ENCODE results near the gene CHST8.

The CHST8 gene

DNA sequence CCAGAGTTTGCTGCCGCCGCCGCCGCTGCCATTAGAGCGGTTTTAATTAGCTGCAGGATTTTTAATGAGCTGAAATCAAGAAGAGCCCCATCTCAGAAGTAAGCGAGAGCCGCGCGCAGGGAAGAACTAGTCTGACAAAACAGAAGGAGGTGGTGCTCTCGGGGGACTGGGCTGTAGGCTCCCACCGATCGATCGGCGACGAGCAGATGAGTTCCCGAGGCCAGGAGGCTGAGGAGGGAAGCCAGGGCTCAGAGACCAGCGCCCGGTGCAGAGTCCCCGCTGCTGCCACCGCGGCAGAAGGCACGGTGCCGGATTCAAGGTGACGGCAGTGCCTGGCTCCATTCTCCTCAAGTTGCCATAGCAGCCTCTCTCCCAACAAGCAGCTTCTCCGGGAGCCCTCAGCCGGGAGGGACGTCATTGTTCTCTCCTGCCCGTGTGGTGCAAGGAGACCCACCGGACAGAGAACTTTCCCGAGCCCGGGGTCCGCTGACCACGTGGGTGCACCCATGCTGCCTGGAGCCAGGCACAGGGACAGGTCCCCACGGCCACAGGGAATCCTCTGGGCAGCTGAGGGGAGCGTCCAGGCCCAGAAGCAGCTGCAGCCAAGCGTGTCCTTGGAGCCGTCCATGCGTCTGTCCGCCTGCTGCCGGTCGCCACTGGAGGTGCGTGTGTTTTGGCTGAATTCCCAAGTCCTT, 62.9 kb downstream of the CHST8 start:
- Mint-ChIP-seq H3K4me1 (no peaks in the 10 kb centered on the region), H3K27me3 (peaks cover 68% of the 10 kb centered on the region), H3K27ac (ENCODE audit: low read depth) (no peak overlapping the region), H3K9me3 (no peaks in the 10 kb centered on the region), H3K36me3 (ENCODE audit: insufficient read depth) (no peaks in the 10 kb centered on the region), H3K4me3 (no peak overlapping the region)
- DNase-seq (ENCODE audit: low spot score in 2 of 2) (no peak), ATAC-seq (replicated peaks; ENCODE audit: extremely low read depth, poor library complexity, severe bottlenecking) (no peak)

DNA sequence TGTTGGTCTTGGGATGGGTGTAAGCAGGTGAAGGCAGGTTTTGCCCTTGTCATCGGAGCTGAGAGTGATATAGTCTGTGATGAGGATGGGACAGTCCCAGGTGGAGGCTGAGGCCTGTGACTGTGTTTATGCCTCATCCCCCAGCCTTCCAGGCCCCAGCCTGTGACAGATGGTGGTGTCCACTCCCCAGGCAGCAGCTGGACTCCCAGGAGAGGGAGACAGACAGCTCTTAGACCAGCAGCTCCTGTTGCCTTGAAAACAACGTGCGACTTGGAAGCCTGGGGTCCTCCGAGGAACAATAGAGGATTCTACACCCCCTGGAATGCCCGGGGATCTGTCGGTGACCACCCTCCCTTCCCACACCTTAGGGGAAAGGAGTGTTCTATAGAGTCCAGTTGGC, 63.8 kb downstream of the CHST8 start:
- H3K9me3 Mint-ChIP-seq: no peaks in the 10 kb centered on the region
- H3K27ac Mint-ChIP-seq (ENCODE audit: low read depth): no peak overlapping the region
- H3K4me3 Mint-ChIP-seq: no peak overlapping the region
- ATAC-seq (replicated peaks; ENCODE audit: extremely low read depth, poor library complexity, severe bottlenecking): no peak
- no peak for DNase-seq (ENCODE audit: low spot score in 2 of 2)
- H3K4me1 Mint-ChIP-seq: no peaks in the 10 kb centered on the region
- H3K27me3 Mint-ChIP-seq: peaks cover 61% of the 10 kb centered on the region
- no peaks in the 10 kb centered on the region for H3K36me3 Mint-ChIP-seq (ENCODE audit: insufficient read depth)

DNA sequence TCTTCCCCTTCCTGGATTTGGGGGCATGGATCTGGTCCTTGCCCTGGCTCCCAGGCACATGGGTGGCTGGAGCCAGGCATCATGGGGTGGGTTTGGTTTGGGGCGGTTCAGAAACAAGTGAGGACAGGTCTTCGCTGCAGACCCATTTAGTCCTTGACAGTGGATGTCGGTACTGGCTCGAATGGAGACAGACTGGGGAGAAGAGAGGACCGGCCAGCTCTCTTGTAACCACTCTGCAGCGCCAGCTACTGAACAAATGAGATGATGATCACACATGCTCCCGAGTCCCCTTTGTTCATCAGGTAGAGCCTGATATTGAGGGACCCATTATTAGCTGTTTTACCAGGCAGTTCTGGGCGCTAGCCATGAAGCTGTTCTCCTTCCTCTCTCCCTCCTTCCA, 64.5 kb downstream of the CHST8 start:
- no peaks in the 10 kb centered on the region for H3K4me1 Mint-ChIP-seq
- DNase-seq (ENCODE audit: low spot score in 2 of 2) (no peak), ATAC-seq (replicated peaks; ENCODE audit: extremely low read depth, poor library complexity, severe bottlenecking) (no peak)
- no peaks in the 10 kb centered on the region for H3K36me3 Mint-ChIP-seq (ENCODE audit: insufficient read depth)
- no peaks in the 10 kb centered on the region for H3K9me3 Mint-ChIP-seq
- H3K27me3 Mint-ChIP-seq: peaks cover 61% of the 10 kb centered on the region
- H3K4me3 Mint-ChIP-seq: no peak overlapping the region
- H3K27ac Mint-ChIP-seq (ENCODE audit: low read depth): no peak overlapping the region

GRCh38 chr19:33686687-33687480, 65.1 kb downstream of the CHST8 start:
- no peaks in the 10 kb centered on the region for H3K9me3 Mint-ChIP-seq
- peaks cover 61% of the 10 kb centered on the region for H3K27me3 Mint-ChIP-seq
- no peak overlapping the region for H3K27ac Mint-ChIP-seq (ENCODE audit: low read depth)
- ATAC-seq (replicated peaks; ENCODE audit: extremely low read depth, poor library complexity, severe bottlenecking) (no peak), DNase-seq (ENCODE audit: low spot score in 2 of 2) (no peak)
- no peaks in the 10 kb centered on the region for H3K4me1 Mint-ChIP-seq
- H3K36me3 Mint-ChIP-seq (ENCODE audit: insufficient read depth): no peaks in the 10 kb centered on the region
- H3K4me3 Mint-ChIP-seq: no peak overlapping the region

DNA sequence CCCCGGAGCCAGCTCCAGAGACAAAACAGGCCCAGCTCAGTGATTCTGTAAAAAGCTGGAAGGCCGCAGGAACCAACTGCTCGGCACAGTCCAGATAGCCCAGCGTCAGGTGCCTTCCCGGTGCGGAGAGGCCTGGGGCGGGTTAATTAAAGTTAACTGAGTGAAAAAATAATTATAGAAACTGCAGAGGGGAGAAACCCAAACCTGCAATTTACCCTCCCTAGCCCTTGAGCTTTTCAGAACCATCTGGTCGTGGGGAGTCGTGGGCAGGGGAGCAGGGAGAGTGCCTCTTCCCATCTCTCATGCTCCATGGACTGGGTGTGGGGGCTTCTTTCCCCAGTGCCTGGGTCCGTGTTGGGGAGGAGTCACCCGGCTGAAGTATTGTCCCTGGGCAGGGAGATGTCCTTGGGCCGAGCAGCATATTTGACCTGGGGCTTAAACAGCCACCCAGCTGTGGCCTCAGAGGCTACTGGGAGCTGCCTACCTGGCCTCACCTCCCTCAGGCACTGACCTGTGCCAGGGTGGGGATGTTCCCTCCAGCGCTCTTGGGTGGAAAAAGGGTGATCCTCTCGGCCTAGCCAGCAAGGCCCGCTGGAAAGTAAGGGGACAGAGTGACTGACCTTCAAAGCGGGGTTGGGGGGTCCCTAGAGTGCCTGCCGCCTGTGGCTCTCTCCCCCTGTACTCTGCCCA, 65.9 kb downstream of the CHST8 start:
- Mint-ChIP-seq H3K27ac (ENCODE audit: low read depth) (no peak overlapping the region), H3K4me1 (no peaks in the 10 kb centered on the region), H3K36me3 (ENCODE audit: insufficient read depth) (no peaks in the 10 kb centered on the region), H3K27me3 (peaks cover 54% of the 10 kb centered on the region), H3K9me3 (no peaks in the 10 kb centered on the region), H3K4me3 (no peak overlapping the region)
- DNase-seq (ENCODE audit: low spot score in 2 of 2): no peak
- ATAC-seq (replicated peaks; ENCODE audit: extremely low read depth, poor library complexity, severe bottlenecking): no peak

GRCh38 chr19:33688171-33688992, 66.6 kb downstream of the CHST8 start:
- ATAC-seq (replicated peaks; ENCODE audit: extremely low read depth, poor library complexity, severe bottlenecking): no peak
- DNase-seq (ENCODE audit: low spot score in 2 of 2): no peak
- Mint-ChIP-seq H3K36me3 (ENCODE audit: insufficient read depth) (no peaks in the 10 kb centered on the region), H3K9me3 (no peaks in the 10 kb centered on the region), H3K27ac (ENCODE audit: low read depth) (no peak overlapping the region), H3K4me3 (no peak overlapping the region), H3K27me3 (peaks cover 47% of the 10 kb centered on the region), H3K4me1 (no peaks in the 10 kb centered on the region)

- no peak for DNase-seq (ENCODE audit: low spot score in 2 of 2)
- no peaks in the 10 kb centered on the region for H3K36me3 Mint-ChIP-seq (ENCODE audit: insufficient read depth)
- no peaks in the 10 kb centered on the region for H3K4me1 Mint-ChIP-seq
- no peak overlapping the region for H3K4me3 Mint-ChIP-seq
- H3K9me3 Mint-ChIP-seq: no peaks in the 10 kb centered on the region
- no peak overlapping the region for H3K27ac Mint-ChIP-seq (ENCODE audit: low read depth)
- ATAC-seq (replicated peaks; ENCODE audit: extremely low read depth, poor library complexity, severe bottlenecking): no peak
- H3K27me3 Mint-ChIP-seq: peaks cover 38% of the 10 kb centered on the region
Observed at GRCh38 chr19:33689138-33689746, 67.5 kb downstream of the CHST8 start.

GRCh38 chr19:33689868-33690267, 68.1 kb downstream of the CHST8 start:
- DNase-seq (ENCODE audit: low spot score in 2 of 2): no peak
- H3K27me3 Mint-ChIP-seq: peaks cover 32% of the 10 kb centered on the region
- no peaks in the 10 kb centered on the region for H3K36me3 Mint-ChIP-seq (ENCODE audit: insufficient read depth)
- H3K27ac Mint-ChIP-seq (ENCODE audit: low read depth): no peak overlapping the region
- H3K9me3 Mint-ChIP-seq: no peaks in the 10 kb centered on the region
- no peaks in the 10 kb centered on the region for H3K4me1 Mint-ChIP-seq
- no peak for ATAC-seq (replicated peaks; ENCODE audit: extremely low read depth, poor library complexity, severe bottlenecking)
- H3K4me3 Mint-ChIP-seq: no peak overlapping the region

DNA sequence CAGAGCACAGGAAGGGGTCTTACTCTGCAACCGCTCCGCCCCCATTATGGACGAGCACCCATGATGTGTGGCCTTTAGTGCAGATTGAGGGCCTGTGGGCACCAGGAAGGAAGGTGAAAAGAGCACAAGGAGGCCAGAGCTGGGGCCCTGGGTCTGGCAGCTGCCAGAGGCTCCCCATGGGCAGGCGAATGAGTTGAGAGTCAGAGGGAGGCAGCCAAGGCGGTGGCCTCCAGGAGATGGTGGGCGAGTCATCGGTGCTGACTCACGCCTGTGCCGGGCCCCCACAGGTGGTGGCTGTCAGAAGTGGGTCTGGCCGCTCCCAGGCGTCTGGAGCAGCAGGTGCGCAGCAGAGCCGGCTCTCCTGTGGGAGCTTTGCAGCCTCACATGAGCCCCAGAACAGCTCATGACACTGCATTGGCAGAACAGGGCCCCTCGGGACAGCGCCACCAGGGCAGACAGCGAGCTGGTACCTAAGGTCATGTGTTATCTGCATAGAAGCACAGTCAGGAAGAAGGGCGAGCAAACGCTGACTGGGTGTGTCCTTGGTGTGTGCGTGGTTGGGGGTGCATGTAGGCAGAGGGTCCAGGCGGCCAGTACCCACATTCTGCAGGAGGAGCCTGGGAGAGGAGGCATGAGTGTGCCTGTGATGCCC, 68.8 kb downstream of the CHST8 start:
- Mint-ChIP-seq H3K27ac (ENCODE audit: low read depth) (no peak overlapping the region), H3K36me3 (ENCODE audit: insufficient read depth) (no peaks in the 10 kb centered on the region), H3K27me3 (peaks cover 26% of the 10 kb centered on the region), H3K4me3 (no peak overlapping the region), H3K9me3 (no peaks in the 10 kb centered on the region), H3K4me1 (no peaks in the 10 kb centered on the region)
- no peak for DNase-seq (ENCODE audit: low spot score in 2 of 2)
- ATAC-seq (replicated peaks; ENCODE audit: extremely low read depth, poor library complexity, severe bottlenecking): no peak

- DNase-seq (ENCODE audit: low spot score in 2 of 2): no peak
- ATAC-seq (replicated peaks; ENCODE audit: extremely low read depth, poor library complexity, severe bottlenecking): no peak
Observed at GRCh38 chr19:33691030-33691427, 69.3 kb downstream of the CHST8 start.

GRCh38 chr19:33691736-33692135, 70.0 kb downstream of the CHST8 start:
- no peaks in the 10 kb centered on the region for H3K4me1 Mint-ChIP-seq
- no peak for ATAC-seq (replicated peaks; ENCODE audit: extremely low read depth, poor library complexity, severe bottlenecking)

More at GRCh38 chr19:33691030-33691427, 69.3 kb downstream of the CHST8 start:
- Mint-ChIP-seq H3K27me3 (peaks cover 21% of the 10 kb centered on the region), H3K27ac (ENCODE audit: low read depth) (no peak overlapping the region), H3K9me3 (no peaks in the 10 kb centered on the region), H3K36me3 (ENCODE audit: insufficient read depth) (no peaks in the 10 kb centered on the region), H3K4me3 (no peak overlapping the region), H3K4me1 (no peaks in the 10 kb centered on the region)

More at GRCh38 chr19:33691736-33692135, 70.0 kb downstream of the CHST8 start:
- Mint-ChIP-seq H3K27me3 (peaks cover 14% of the 10 kb centered on the region), H3K9me3 (no peaks in the 10 kb centered on the region), H3K4me3 (no peak overlapping the region), H3K36me3 (ENCODE audit: insufficient read depth) (no peaks in the 10 kb centered on the region), H3K27ac (ENCODE audit: low read depth) (no peak overlapping the region)
- no peak for DNase-seq (ENCODE audit: low spot score in 2 of 2)
